SK-N-SH (cell line): ENCODE measurements around the gene SST.

Experiments used
- FOXJ3 ChIP-seq: sonication (generic); formaldehyde crosslinking; IDR thresholded peaks from 2 replicates; pipeline ENCODE4 v1.5.1; 2020; ENCODE audit warnings: mild to moderate bottlenecking, missing genetic modification reagents
- GATA2 ChIP-seq: sonication (generic); formaldehyde crosslinking; IDR thresholded peaks from 2 replicates; pipeline ENCODE4 v1.5.0; 2020; ENCODE audit warnings: mild to moderate bottlenecking, missing genetic modification reagents
- JUND ChIP-seq: IDR thresholded peaks from 2 replicates; pipeline ENCODE4 v1.4.0; 2012
- TF ChIP-seq, protein P1 (sequence below): fragments of 200-600 bp; sonication (generic); IDR thresholded peaks from 2 replicates; pipeline ENCODE4 v1.6.1; 2017; ENCODE audit warnings: antibody characterized with exemption, mild to moderate bottlenecking, moderate library complexity

- TF ChIP-seq, protein P1, sequence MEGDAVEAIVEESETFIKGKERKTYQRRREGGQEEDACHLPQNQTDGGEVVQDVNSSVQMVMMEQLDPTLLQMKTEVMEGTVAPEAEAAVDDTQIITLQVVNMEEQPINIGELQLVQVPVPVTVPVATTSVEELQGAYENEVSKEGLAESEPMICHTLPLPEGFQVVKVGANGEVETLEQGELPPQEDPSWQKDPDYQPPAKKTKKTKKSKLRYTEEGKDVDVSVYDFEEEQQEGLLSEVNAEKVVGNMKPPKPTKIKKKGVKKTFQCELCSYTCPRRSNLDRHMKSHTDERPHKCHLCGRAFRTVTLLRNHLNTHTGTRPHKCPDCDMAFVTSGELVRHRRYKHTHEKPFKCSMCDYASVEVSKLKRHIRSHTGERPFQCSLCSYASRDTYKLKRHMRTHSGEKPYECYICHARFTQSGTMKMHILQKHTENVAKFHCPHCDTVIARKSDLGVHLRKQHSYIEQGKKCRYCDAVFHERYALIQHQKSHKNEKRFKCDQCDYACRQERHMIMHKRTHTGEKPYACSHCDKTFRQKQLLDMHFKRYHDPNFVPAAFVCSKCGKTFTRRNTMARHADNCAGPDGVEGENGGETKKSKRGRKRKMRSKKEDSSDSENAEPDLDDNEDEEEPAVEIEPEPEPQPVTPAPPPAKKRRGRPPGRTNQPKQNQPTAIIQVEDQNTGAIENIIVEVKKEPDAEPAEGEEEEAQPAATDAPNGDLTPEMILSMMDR, result no peak
- TF ChIP-seq FOXJ3 (CRISPR knock-in tag) (no peak), GATA2 (CRISPR knock-in tag) (no peak), JUND (no peak)
These were observed 27.3 kb downstream of the SST start for GRCh38 chr3:187642861-187643260.
